ENCODE results near the gene WNK2.

- TF ChIP-seq, protein P1, sequence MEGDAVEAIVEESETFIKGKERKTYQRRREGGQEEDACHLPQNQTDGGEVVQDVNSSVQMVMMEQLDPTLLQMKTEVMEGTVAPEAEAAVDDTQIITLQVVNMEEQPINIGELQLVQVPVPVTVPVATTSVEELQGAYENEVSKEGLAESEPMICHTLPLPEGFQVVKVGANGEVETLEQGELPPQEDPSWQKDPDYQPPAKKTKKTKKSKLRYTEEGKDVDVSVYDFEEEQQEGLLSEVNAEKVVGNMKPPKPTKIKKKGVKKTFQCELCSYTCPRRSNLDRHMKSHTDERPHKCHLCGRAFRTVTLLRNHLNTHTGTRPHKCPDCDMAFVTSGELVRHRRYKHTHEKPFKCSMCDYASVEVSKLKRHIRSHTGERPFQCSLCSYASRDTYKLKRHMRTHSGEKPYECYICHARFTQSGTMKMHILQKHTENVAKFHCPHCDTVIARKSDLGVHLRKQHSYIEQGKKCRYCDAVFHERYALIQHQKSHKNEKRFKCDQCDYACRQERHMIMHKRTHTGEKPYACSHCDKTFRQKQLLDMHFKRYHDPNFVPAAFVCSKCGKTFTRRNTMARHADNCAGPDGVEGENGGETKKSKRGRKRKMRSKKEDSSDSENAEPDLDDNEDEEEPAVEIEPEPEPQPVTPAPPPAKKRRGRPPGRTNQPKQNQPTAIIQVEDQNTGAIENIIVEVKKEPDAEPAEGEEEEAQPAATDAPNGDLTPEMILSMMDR (IDR thresholded peaks at IDR 0.05; ENCODE audit: low read depth, low read length, poor library complexity, severe bottlenecking), result no peak
- TF ChIP-seq EZH2phosphoT487 (IDR thresholded peaks at IDR 0.05; ENCODE audit: borderline replicate concordance, low read length), result no peak
Measured at GRCh38 chr9:93224591-93224990, 40.7 kb downstream of the WNK2 start.

Data from DOHH2 (cell line).